CD14-positive monocyte (primary cell): ENCODE data around the gene STEAP4. TPM values are rescaled to one million over a fixed set of nuclear protein-coding genes. Genes with fewer than 3 reads are reported as not detected.
A peak's percentile ranks its signal among the peaks of the same experiment; 100 is the strongest.

Experiments used
- DNase-seq, 3 donors: peaks; one replicate each; pipeline ENCODE4 v3.0.0-alpha.2; 2011 to 2022
- H2AFZ ChIP-seq: 2 replicates; pipeline ENCODE4 v1.6.0; 2012; ENCODE audit warnings: mild to moderate bottlenecking, low read depth, low read length, inconsistent platforms; ENCODE audit not compliant: insufficient read depth, poor library complexity, severe bottlenecking
- H3K27ac ChIP-seq, 2 donors: 1 replicate in 1 of 2; 2 replicates in 1 of 2; pipeline ENCODE4 v1.5.1; 2012 to 2013; ENCODE audit warnings: low read length in 2 of 2, control low read depth in 1 of 2, inconsistent platforms in 1 of 2, low read depth in 1 of 2, mild to moderate bottlenecking in 1 of 2
- H3K27me3 ChIP-seq, 2 donors: one replicate each; pipeline versions ENCODE4 v1.6.0 to v1.6.1; 2011 to 2013; ENCODE audit warnings: low read length in 2 of 2; ENCODE audit not compliant: control insufficient read depth in 2 of 2, insufficient read depth in 2 of 2
- H3K36me3 ChIP-seq, 2 donors: replicated peaks in 1 of 2; 1 replicate in 1 of 2; 2 replicates in 1 of 2; pipeline versions ENCODE4 v1.5.1 to v1.6.1; 2012 to 2013; ENCODE audit warnings: low read length in 2 of 2, control low read depth in 1 of 2, inconsistent platforms in 1 of 2, mild to moderate bottlenecking in 1 of 2; ENCODE audit not compliant: insufficient read depth in 2 of 2, control insufficient read depth in 1 of 2
- H3K4me1 ChIP-seq, 2 donors: 1 replicate in 1 of 2; 2 replicates in 1 of 2; pipeline versions ENCODE4 v1.5.1 to v1.6.1; 2012 to 2013; ENCODE audit warnings: low read length in 2 of 2, control low read depth in 1 of 2, inconsistent platforms in 1 of 2, mild to moderate bottlenecking in 1 of 2, moderate library complexity in 1 of 2; ENCODE audit not compliant: insufficient read depth in 2 of 2, control insufficient read depth in 1 of 2
- H3K4me2 ChIP-seq: replicated peaks from 2 replicates; pipeline ENCODE3; 2012; ENCODE audit warnings: low read length, moderate library complexity, mild to moderate bottlenecking; ENCODE audit not compliant: poor library complexity, severe bottlenecking; ENCODE audit errors: extremely low read depth
- H3K4me3 ChIP-seq, 3 experiments: fragments of 200-600 bp in 1 of 3; sonication (generic) in 1 of 3; replicated peaks in 1 of 3; 1 replicate in 2 of 3; 2 replicates in 1 of 3; pipeline ENCODE4 v1.5.1; 2011 to 2013; ENCODE audit warnings: low read length in 3 of 3, mild to moderate bottlenecking in 3 of 3, control low read depth in 2 of 3, low read depth in 2 of 3, inconsistent platforms in 1 of 3, moderate library complexity in 1 of 3
- H3K79me2 ChIP-seq: 2 replicates; pipeline ENCODE4 v1.6.0; 2012; ENCODE audit warnings: mild to moderate bottlenecking, control low read depth, inconsistent platforms, low read length, moderate library complexity; ENCODE audit not compliant: insufficient read depth
- H3K9ac ChIP-seq: 2 replicates; pipeline ENCODE4 v1.6.0; 2017; ENCODE audit warnings: low read length, mild to moderate bottlenecking; ENCODE audit not compliant: insufficient read depth, poor library complexity, severe bottlenecking
- H3K9me3 ChIP-seq, 2 donors: replicated peaks in 1 of 2; 1 replicate in 1 of 2; 2 replicates in 1 of 2; pipeline versions ENCODE4 v1.5.1 to v1.6.1; 2012 to 2013; ENCODE audit warnings: low read length in 2 of 2, control low read depth in 1 of 2; ENCODE audit not compliant: control insufficient read depth in 1 of 2, insufficient read depth in 1 of 2
- H4K20me1 ChIP-seq: 2 replicates; pipeline ENCODE4 v1.6.0; 2012; ENCODE audit warnings: mild to moderate bottlenecking, low read length, control low read depth, moderate library complexity; ENCODE audit not compliant: insufficient read depth
- H3K27ac Mint-ChIP-seq, 7 donors: one replicate each; pipeline ENCODE4 v1.8.0; 2020; ENCODE audit warnings: mild to moderate bottlenecking in 7 of 7, mixed read lengths in 7 of 7, moderate library complexity in 6 of 7, inconsistent platforms in 2 of 7
- H3K27me3 Mint-ChIP-seq, 3 donors: one replicate each; pipeline ENCODE4 v1.8.0; 2021 to 2022; ENCODE audit warnings: low read depth in 3 of 3, mild to moderate bottlenecking in 3 of 3, mixed read lengths in 3 of 3, moderate library complexity in 3 of 3, inconsistent platforms in 1 of 3
- H3K36me3 Mint-ChIP-seq, 2 donors: one replicate each; pipeline ENCODE4 v1.8.0; 2020; ENCODE audit warnings: mixed read lengths in 2 of 2, inconsistent platforms in 1 of 2, mild to moderate bottlenecking in 1 of 2
- H3K4me1 Mint-ChIP-seq: one replicate; pipeline ENCODE4 v1.8.0; 2020; ENCODE audit warnings: mild to moderate bottlenecking, mixed read lengths
- H3K4me3 Mint-ChIP-seq, 2 donors: one replicate each; pipeline ENCODE4 v1.8.0; 2020; ENCODE audit warnings: mild to moderate bottlenecking in 2 of 2, mixed read lengths in 2 of 2, moderate library complexity in 1 of 2
- H3K9me3 Mint-ChIP-seq, 7 donors: one replicate each; pipeline ENCODE4 v1.8.0; 2020 to 2022; ENCODE audit warnings: mixed read lengths in 7 of 7, mild to moderate bottlenecking in 6 of 7, moderate library complexity in 6 of 7, inconsistent platforms in 2 of 7
- WGBS: methylation state at CpG from one replicate; pipeline ENCODE4 v1.1.5; 2013; ENCODE audit warnings: missing lambda C conversion rate; ENCODE audit not compliant: insufficient coverage; 5-methylcytosine and 5-hydroxymethylcytosine counted together
- intact Hi-C, 2 donors: fragments of 100-400 bp; cut with micrococcal nuclease; formaldehyde crosslinking; loops; one replicate each; pipeline versions ENCODE4 v1.15.0 to v1.15.1; 2023
- polyA plus RNA-seq, 3 donors: library from polyadenylated mRNA; depleted of rRNA in 1 of 3; unstranded in 2 of 3; stranded (reverse) in 1 of 3; fragments of 300-500 nt in 2 of 3; fragments of >200 nt in 1 of 3; fragmentation: Illumina TruSeq in 2 of 3; gene quantifications; 1 replicate in 2 of 3; 2 replicates in 1 of 3; pipeline ENCODE4 v1.2.3, GENCODE V29; 2012 to 2021
- TF ChIP-seq, protein P1 (sequence below): fragments of 200-600 bp; IDR thresholded peaks from one replicate; pipeline ENCODE4 v1.8.0; 2022; ENCODE audit warnings: antibody characterized with exemption, mild to moderate bottlenecking

Gene STEAP4
- polyA plus RNA-seq, 3 donors = 17.1 to 40.0 (median 26.2) TPM

DNA sequence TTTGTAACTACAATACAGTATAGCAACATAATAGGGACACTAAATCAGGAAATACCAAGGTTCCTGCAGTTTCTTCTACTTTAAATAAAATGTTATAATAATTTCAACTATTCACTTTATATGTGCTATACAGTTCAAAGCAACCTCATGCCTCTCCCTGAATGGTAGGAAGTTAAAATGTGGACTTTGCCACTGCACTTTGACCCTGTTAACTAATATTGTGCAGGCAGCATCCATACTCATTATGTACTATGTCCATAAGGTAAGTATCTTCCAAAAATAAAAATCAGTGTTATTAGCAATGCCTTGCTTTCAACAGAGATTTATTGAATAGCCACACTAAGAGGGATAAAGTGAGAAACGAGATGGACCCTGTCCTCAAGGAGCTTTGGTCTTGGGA is 4.8 kb downstream of the STEAP4 start:
- TF ChIP-seq, protein P1, sequence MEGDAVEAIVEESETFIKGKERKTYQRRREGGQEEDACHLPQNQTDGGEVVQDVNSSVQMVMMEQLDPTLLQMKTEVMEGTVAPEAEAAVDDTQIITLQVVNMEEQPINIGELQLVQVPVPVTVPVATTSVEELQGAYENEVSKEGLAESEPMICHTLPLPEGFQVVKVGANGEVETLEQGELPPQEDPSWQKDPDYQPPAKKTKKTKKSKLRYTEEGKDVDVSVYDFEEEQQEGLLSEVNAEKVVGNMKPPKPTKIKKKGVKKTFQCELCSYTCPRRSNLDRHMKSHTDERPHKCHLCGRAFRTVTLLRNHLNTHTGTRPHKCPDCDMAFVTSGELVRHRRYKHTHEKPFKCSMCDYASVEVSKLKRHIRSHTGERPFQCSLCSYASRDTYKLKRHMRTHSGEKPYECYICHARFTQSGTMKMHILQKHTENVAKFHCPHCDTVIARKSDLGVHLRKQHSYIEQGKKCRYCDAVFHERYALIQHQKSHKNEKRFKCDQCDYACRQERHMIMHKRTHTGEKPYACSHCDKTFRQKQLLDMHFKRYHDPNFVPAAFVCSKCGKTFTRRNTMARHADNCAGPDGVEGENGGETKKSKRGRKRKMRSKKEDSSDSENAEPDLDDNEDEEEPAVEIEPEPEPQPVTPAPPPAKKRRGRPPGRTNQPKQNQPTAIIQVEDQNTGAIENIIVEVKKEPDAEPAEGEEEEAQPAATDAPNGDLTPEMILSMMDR = no peak
- H3K27me3 Mint-ChIP-seq = peaks cover 0 to 2% (median 2%) of the 10 kb centered on the region in 3 donors
- no peak for DNase-seq
- Histone ChIP-seq H3K36me3 (no peaks in the 10 kb centered on the region), H3K9ac (no peak overlapping the region), H2AFZ (no peak overlapping the region), H3K27ac (no peak overlapping the region), H3K9me3 (no peaks in the 10 kb centered on the region), H3K4me2 (no peak overlapping the region), H3K4me3 (no peak overlapping the region), H3K27me3 (no peaks in the 10 kb centered on the region), H3K79me2 (peaks cover 15% of the 10 kb centered on the region), H3K4me1 (peaks cover 36 to 49% of the 10 kb centered on the region in 2 donors), H4K20me1 (no peaks in the 10 kb centered on the region)
- H3K4me1 Mint-ChIP-seq = peaks cover 56% of the 10 kb centered on the region
- H3K36me3 Mint-ChIP-seq = peaks cover 16 to 19% of the 10 kb centered on the region in 2 donors
- no peak overlapping the region for H3K27ac Mint-ChIP-seq
- intact Hi-C loops = no loop called here
- no peaks in the 10 kb centered on the region for H3K9me3 Mint-ChIP-seq
- WGBS = 75% methylated on average over 1 of the region's 1 CpG
- no peak overlapping the region for H3K4me3 Mint-ChIP-seq

DNA sequence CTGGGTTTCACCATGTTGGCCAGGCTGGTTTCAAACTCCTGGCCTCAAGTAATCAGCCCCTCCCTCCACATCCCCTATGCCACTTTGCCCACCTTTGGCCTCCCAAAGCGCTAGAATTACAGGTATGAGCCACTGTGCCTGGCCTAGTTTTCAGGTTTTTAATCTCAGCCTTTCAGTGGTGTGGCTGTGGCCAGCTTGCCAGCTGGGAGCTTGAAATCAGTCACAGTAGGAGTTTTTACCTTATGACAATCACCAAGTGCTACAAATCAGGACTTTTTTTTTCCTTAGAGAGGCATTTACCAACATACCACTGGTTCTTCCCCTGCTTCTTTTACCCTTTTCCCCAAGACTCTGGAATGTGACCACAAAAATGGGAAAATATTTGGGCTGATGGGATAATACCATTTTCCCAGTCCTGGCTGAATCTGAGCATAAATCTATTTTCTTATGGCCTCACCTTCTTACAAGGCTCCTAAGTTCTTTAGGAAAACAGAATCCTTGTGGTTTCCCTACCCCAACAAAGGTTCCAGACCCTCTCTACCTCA is 6.2 kb downstream of the STEAP4 start:
- H3K9me3 Mint-ChIP-seq = no peaks in the 10 kb centered on the region
- H3K36me3 ChIP-seq = no peaks in the 10 kb centered on the region
- H3K27me3 Mint-ChIP-seq = peaks cover 0 to 2% (median 2%) of the 10 kb centered on the region in 3 donors
- TF ChIP-seq, protein P1 = no peak
- DNase-seq = no peak
- H3K9me3 ChIP-seq = no peaks in the 10 kb centered on the region
- H3K4me1 Mint-ChIP-seq = peaks cover 42% of the 10 kb centered on the region
- H3K4me2 ChIP-seq = no peak overlapping the region
- no peak overlapping the region for H2AFZ ChIP-seq
- WGBS = no CpG with 5 or more reads among the region's 1 CpG
- no peaks in the 10 kb centered on the region for H3K27me3 ChIP-seq
- intact Hi-C loops = no loop called here
- H3K36me3 Mint-ChIP-seq = peaks cover 16 to 19% of the 10 kb centered on the region in 2 donors
- H3K4me1 ChIP-seq = peaks cover 22 to 34% of the 10 kb centered on the region in 2 donors
- no peak overlapping the region for H3K9ac ChIP-seq
- H4K20me1 ChIP-seq = no peaks in the 10 kb centered on the region
- peaks cover 5% of the 10 kb centered on the region for H3K79me2 ChIP-seq
- H3K4me3 ChIP-seq = no peak overlapping the region
- H3K27ac ChIP-seq = no peak overlapping the region
- H3K4me3 Mint-ChIP-seq = no peak overlapping the region
- peak overlapping the region in 1 of 7 donors; percentile 45 for H3K27ac Mint-ChIP-seq
